HG02623 (cell line): ENCODE data around the gene ZSWIM6.

Source experiments
- ATAC-seq: cut with Tn5 transposase; IDR thresholded peaks from one replicate; pipeline ENCODE4 v1.9.1; 2021; ENCODE audit warnings: moderate library complexity; ENCODE audit not compliant: unreplicated experiment

Gene ZSWIM6

GRCh38 chr5:61357745-61358144, 25.7 kb downstream of the ZSWIM6 start:
- ATAC-seq = no peak

- ATAC-seq = no peak
These were observed 30.8 kb downstream of the ZSWIM6 start for GRCh38 chr5:61362796-61363368.

- no peak for ATAC-seq
These were observed 31.5 kb downstream of the ZSWIM6 start for GRCh38 chr5:61363401-61364114.

GRCh38 chr5:61366497-61367240, 34.6 kb downstream of the ZSWIM6 start:
- ATAC-seq = no peak

GRCh38 chr5:61370506-61370905, 38.4 kb downstream of the ZSWIM6 start:
- no peak for ATAC-seq

- no peak for ATAC-seq
These were observed 39.4 kb downstream of the ZSWIM6 start for GRCh38 chr5:61371474-61371873.

- ATAC-seq = no peak
These were observed 47.6 kb downstream of the ZSWIM6 start for GRCh38 chr5:61379677-61380076.

GRCh38 chr5:61381968-61382367, 49.9 kb downstream of the ZSWIM6 start:
- ATAC-seq = no peak

GRCh38 chr5:61385627-61386026, 53.6 kb downstream of the ZSWIM6 start:
- no peak for ATAC-seq

GRCh38 chr5:61386045-61386800, 54.2 kb downstream of the ZSWIM6 start:
- ATAC-seq = no peak

GRCh38 chr5:61389609-61390008, 57.6 kb downstream of the ZSWIM6 start:
- no peak for ATAC-seq

GRCh38 chr5:61394078-61394704, 62.1 kb downstream of the ZSWIM6 start:
- no peak for ATAC-seq

- ATAC-seq = no peak
These were observed 62.7 kb downstream of the ZSWIM6 start for GRCh38 chr5:61394793-61395192.

GRCh38 chr5:61397238-61397637, 65.2 kb downstream of the ZSWIM6 start:
- no peak for ATAC-seq

- no peak for ATAC-seq
These were observed 65.9 kb downstream of the ZSWIM6 start for GRCh38 chr5:61397937-61398336.

- no peak for ATAC-seq
These were observed 66.4 kb downstream of the ZSWIM6 start for GRCh38 chr5:61398440-61398839.

- ATAC-seq = no peak
These were observed 67.6 kb downstream of the ZSWIM6 start for GRCh38 chr5:61399679-61400078.

GRCh38 chr5:61401726-61402125, 69.7 kb downstream of the ZSWIM6 start:
- ATAC-seq = no peak

GRCh38 chr5:61402244-61402823, 70.3 kb downstream of the ZSWIM6 start:
- no peak for ATAC-seq
